HuH-7 (cell line): ENCODE measurements around the gene DCLRE1A.
A peak's percentile ranks its signal among the peaks of the same experiment; 100 is the strongest.
"Not testable (repeated sequence)": the region's sequence is repeated elsewhere in the genome, so short reads cannot be mapped to it uniquely, and the experiment has no call there.

ENCODE experiments used
- DNase-seq: peaks from one replicate; pipeline ENCODE4 v3.0.0; 2011; ENCODE audit warnings: low spot score

Gene DCLRE1A

DNA sequence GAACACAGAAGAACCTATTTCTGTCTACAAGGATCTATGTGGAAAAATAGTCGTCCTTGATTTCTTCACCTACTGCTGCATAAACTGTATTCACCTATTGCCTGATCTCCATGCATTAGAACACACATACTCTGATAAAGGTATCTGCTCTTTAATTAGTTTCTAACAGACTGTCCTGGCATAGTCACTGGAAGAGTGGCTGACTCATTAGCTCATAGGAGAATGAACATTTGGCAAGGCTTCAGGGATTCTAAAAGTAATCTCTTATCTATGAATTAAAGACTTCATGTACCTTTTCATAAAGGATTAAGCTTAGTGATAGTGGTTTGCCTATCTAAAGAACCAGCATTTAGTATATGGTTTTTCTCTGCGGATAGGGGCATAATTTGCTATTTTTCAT, 4.7 kb upstream of the DCLRE1A start:
- no peak for DNase-seq

DNA sequence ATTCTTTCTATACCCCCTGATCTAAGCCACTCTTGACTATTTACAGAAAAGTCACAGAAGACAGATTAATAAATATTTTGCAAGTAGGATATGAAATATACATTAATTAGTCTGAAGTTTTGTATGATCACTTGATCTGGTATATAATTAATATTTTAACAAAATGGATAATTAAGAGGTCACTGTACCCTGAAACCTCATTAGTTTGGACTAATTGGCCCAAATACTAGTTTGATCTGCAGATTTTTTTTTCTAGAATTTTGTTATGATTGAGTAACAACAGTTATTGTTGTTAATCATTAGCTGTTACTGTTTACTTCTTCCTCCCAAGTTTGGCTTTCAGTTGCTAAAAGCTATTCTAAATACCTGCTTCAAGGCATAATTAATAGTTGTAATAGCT, 3.3 kb upstream of the DCLRE1A start:
- DNase-seq, result no peak

DNA sequence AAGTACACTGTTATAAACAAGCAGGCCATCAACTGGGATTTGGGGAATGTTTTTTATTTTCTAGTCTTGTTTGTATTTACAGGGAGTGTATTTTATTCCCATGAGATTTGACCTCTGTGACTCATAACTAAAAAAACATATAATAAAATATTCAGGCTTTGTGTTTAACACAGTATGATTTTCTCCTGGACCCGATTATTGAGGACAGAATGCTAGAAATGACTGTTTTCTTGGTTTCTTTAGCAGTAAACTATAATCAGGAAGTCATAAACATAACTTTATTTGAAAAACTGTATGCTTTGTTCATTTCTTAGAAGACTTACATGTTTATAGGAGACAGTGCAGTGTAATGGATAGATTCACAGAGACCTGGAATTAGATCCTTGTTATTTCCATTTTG, 2.7 kb upstream of the DCLRE1A start:
- no peak for DNase-seq

DNA sequence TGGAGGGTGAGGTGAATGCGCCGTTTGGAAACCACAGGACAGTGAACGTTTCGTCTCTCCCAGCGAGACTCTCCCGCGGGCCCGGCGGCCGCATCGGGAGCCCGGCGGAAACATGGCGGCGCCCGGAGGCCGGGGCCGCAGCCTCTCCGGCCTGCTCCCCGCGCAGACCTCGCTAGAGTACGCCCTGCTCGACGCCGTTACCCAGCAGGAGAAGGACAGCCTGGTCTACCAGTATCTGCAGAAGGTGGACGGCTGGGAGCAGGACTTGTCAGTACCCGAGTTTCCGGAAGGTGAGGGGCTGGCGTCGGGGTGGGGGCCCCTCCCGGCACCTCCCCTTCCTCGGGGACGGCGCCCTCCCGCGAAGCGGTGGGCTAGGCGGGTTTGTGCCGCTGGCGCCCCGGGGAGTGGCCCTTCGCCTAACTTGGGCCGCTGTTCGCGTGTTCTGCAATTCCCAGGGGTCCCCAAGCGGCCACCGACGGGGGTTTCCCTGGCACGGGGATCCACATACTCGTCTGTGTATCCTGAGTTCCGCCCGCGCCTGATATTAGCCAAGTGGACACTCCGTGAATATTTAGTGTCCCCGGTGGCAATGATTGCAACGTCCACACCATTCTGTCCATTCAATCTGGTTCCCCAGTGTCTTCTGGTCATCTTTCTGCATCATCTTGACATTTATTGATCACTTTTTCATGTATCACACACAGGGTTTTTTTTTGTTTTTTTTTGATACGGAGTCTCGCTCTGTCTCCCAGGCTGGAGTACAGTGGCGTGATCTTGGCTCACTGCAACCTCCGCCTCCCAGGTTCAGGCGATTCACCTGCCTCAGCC, 1.1 kb upstream of the DCLRE1A start:
- peak; percentile 56 for DNase-seq

DNA sequence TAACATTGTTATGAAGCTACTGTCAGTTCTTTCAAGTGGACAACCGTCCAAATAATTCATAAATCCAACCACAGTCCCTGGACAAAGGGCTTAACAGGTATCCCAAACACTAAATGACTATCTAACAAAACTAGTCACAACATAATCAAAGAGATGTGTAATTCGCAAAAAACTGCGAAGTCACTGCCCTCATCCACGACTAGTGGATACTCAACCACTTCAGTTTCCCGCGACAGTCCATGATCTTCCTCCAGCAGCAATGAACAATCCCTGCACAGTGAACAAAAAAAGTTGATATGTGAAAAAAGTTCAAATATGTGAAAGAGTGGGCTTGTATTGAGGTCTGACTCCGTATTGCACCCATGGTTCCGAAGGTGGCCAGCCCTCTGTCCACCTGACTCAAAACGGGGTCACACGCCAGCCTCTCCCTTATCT, 287 bp downstream of the DCLRE1A start:
- no peak for DNase-seq

DNA sequence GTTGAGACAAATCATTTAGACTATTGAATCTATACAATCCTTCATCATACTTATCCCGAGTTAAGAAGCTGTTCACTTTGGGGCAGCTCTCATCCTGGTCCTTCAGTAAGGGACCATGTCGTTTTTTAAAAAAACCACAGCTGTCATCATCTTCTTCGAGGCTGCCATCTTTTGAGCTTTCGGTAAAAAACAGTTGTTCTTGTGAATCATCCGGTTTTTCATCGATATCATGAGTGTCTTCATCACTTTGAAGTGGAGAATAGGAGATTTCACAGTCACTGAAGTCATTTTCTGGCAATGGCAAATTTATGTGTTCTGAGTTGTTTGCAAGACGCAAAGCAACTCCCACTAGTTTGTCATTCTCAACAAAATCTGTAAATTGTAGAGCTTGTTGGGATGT, 3.9 kb downstream of the DCLRE1A start:
- no peak for DNase-seq

DNA sequence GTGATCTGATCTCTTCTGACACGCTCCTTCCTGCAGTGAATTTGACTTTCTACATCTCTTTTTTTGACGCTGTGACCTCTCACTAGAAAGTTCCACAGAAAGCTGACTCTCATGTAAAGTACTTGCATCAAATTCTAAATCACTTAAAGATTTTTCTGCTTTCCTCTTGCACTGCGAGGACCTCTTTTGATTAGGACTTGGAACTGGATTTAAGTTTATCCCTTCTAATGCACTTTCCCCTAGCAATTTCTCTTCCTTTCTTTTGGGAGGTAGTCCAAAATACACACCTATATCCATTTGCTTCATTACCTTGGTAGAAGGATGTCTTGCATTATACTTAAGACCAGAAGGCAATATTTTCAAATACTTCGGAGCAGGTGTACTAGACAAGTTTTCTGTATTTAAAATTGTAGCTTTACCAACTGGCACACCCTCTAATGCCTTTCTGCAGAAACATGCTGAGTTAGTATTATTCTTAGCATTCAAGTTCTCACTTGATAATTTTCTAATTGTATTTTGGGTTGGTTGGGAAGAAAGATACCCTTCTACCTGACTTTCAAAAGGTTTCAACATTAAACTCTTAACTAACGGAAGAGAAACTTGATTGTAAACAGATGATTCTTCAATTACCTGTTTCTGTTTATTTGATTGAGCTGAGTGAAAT, 4.6 kb downstream of the DCLRE1A start:
- no peak for DNase-seq

DNA sequence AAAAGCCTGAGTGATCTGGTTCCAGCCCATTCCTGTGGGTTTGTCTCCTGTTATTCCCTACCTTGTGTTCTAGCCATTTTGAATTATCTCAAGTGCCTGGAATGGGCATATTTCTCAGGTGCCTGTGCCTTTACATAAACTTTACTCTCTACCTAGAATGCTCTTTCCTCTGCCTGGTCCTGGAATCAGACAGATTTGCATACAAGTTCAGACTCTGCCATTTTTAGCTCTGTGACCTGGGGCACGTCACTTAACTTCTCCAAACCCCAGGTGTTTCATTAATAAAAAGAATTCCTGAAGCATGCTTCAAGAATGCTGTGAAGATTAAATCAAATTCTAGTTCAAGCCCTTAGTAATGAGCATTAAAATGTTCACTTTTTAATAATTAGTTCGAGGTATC, 7.8 kb downstream of the DCLRE1A start:
- DNase-seq, result no peak

DNA sequence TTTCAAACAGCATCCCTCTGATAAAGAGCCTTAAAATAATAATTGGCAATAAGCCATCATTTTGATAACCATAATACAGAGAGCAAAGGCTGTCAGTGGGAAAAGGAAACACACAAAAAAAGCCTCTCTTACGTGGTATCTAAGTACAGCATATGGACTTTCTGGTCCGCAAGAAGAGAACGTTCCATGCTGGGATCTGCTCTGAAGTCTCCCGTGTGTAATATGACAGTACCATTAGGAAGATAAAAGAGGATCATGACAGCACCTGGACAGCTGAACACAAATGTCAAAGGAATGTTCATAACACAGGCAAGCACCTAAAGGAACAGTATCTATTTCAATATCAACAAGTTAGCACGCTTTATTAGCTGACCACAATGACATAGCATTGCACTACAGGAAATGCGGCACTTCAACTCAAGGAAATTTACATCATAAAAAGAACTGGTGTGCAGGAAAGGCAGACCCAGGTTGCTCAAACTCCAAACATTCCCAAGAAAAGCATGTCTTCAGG, 9.9 kb downstream of the DCLRE1A start:
- no peak for DNase-seq

DNA sequence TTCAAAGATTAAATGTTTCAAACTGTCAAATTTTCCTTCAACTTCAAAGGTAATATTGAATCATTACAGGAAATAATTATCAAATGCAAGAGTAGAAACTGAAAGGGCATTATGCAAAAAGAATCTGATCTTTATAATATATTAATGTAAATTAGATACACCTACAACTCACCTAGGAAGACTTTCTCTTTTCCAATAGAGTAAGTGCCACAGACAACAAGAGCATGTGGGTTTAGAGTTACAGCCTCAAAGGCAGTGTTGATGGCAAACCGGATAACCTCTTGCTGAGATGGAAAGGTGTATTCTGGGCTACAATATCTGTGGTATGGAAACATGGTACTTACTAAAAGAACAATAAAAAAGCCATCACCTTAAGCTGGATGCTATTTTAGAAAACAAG, 11.7 kb downstream of the DCLRE1A start:
- no peak for DNase-seq

DNA sequence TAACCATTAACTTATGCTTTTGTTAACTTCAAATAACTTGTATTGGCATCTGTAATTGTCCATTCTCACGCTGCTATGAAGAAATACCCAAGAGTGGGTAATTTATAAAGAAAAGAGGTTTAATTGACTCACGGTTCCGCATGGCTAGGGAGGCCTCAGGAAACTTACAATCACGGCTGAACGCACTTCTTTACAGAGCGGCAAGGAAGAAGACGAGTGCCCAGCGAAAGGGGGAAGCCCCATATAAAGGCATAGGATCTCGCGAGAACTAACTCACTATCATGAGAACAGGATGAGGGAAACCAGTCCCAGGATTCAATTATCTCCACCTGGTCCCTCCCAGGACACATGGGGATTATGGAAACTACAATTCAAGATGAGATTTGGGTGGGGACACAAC, 25.3 kb downstream of the DCLRE1A start:
- not testable (repeated sequence) for DNase-seq

DNA sequence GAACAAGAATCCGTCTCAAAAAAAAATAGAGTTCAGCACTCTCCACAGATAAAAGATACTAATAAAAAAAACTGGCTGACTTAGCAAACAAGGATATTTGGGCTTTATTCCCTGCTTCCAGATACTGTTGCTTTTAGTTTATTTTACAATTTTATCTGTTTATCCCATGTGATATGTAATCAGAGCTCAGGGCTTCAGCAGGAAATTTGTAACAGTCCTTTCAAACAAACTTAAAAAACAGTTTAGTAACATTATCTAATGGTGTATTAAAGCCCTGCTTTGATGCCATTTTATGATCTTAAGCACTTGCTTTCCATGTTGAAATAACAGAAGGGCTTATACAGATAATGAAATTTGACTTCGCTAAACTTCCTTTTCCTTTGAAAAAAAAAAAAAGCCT, 28.1 kb downstream of the DCLRE1A start:
- no peak for DNase-seq

DNA sequence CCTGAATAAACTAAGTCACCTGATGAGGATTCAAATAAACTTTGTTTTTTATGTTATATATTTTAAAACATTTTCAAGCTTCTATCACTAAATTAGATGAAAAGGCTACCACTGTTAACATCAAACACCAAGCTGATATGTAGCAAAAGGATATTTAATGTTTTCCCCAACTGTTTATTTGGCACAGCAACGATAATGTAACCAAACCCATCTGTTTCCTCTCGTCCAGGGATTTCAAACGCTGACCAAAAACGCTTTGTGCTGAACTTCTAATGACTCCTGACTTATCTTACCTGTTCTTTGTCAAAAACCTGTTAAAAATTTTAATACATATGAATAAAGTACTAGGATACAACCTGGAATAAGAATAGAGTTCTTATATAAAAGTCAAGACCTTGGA, 30.5 kb downstream of the DCLRE1A start:
- no peak for DNase-seq

DNA sequence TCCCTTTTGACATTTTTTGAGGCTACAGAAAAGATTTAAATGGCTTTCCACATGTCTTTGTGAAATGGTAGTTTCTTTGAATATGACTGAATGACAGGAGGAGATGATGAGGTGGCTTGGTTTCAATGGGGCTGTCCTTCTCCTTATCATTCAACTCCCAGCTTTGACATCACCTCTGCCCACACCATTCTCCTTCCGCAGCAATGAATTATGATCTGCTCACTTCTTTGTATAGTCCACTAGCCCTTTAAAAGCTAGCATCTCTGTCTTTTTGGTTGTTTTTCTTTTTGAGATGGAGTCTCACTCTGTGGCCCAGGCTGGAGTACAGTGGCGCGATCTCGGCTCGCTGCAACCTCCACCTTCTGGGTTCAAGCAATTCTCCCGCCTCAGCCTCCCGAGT, 31.7 kb downstream of the DCLRE1A start:
- DNase-seq, result no peak

DNA sequence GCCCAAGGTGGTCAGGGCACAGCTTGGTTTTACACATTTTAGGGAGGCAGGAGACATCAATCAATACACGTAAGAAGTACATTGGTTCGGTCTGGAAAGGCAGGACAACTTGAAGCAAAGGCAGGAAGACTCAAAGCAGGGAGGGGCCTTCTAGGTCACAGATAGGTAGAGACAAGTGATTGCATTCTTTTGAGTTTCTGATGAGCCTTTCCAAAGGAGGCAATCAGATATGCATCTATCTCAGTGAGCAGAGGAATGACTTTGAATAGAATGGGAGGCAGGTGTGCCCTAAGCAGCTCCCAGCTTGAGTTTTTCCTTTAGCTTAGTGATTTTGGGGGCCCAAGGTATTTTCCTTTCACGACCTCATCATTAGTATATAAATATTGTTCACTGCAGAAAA, 32.6 kb downstream of the DCLRE1A start:
- DNase-seq, result not testable (repeated sequence)

DNA sequence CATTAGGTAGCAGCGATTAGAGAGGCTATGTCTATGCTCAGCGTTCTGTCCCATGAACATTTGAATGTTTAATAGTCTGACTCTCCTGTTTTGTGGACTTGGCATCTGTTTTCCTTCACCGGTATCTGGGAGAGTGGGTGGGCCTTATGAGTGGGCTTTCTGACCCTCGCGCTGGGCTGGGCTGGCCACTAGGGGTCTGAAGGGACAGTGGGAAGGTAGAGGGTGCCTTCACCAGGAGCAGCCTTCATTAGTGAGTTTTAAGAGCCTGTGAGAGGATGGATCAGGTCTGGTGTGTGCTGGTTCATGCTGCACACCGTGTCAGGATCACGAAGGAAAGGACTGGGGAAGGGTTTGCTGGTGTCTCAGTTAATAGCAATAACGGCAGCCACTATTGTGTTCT, 33.4 kb downstream of the DCLRE1A start:
- peak; percentile 23 for DNase-seq

DNA sequence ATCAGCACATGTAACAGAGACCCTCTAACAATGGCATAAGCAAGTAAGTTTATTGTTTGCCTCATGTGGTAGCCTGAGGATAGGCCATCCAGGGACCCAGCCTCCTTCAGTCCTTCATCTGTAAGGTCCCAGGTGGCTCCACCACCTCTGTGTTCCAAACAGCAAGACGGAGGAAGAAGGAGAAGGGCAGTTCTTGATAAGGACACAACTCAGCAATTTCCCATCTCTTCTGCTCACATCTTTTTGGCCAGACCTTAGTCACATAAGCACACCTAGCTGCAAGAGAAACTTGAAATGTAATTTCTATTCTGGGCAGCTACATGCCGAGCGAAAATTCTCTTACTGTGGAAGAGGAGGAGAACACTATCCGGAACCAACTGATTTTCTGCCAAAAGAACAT, 33.9 kb downstream of the DCLRE1A start:
- DNase-seq, result no peak

DNA sequence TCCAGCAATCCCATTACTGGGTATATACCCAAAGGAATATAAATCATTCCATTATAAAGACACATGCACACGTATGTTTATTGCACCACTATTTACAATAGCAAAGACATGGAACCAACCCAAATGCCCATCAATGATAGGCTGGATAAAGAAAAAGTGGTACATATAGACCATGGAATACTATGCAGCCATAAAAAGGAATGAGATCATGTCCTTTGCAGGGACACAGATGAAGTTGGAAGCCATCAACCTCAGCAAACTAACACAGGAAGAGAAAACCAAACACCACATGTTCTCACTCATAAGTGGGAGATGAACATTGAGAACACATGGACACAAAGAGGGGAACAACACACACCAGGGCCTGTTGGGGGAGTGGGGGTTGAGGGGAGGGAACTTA, 39.2 kb downstream of the DCLRE1A start:
- not testable (repeated sequence) for DNase-seq

DNA sequence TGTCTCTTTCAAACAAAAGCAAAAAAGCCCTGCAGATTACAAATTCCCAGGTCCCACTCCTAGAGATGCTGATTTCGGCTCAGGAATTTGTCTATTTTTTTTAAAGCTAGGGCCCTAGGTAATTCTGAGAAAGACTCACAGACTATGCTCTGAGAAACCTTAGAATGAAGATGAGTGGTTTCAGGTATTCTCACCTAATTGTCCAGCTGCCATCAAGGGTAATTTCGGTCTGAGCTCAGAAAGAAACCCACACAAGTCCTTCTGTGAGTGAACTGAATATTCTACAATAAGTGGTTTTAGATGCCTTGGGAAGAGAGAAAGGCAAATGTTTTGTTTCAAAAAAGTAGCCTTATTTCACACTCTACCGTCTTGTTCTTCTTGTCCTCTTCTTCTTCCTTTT, 45.7 kb downstream of the DCLRE1A start:
- DNase-seq, result no peak

DNA sequence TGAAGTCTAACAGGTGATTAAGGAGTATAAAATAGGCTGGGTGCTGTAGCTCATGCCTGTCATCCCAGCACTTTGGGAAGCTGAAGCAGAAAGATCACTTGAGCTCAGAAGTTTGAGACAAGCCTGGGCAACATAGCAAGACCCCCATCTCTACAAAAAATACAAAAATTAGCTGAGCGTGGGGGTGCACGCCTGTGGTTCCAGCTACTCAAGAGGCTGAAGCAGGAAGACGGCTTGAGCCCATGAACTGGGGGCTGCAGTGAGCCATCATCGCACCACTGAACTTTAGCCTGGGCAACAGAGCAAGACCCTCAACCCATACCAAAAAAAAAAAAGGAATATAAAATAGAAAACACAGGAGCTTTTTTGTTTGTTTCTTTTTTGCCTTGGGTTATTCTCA, 47.4 kb downstream of the DCLRE1A start:
- DNase-seq, result no peak

DNA sequence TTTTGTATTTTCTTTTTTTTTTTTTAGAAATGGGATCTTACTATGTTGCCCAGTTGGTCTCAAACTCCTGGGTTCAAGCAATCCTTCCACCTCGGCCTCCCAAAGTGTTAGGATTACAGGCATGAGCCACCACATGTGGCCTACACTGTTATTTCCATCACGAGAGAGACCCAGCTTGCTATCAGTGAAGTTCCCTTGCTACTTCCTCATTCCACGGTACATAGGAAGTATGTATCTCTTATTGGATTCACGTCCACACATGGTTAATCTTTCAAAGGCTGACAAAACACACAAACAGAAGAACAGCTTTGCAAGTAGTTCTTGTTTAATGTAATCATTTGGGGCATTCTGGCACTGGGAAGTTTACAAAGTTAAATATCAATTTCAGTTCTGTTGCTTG, 50.9 kb downstream of the DCLRE1A start:
- DNase-seq, result no peak

DNA sequence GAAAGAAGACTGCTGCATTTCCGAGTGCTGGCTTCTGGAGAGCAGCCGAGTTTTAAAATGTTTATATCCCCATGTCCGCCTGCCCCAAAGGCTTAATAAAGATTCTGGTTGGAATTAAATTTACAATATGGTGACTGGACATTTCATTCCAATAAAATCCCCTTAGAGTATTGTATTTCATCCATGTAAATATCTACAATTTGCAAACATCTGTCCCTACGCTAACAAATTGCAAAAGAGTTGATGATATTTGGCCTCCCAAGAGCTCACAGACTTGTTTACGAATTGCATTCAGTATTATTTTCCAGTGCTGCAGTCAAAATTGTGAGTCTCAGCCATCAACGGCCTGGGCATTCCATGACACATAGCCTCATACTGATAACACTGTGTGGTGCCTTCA, 52.3 kb downstream of the DCLRE1A start:
- DNase-seq, result no peak

DNA sequence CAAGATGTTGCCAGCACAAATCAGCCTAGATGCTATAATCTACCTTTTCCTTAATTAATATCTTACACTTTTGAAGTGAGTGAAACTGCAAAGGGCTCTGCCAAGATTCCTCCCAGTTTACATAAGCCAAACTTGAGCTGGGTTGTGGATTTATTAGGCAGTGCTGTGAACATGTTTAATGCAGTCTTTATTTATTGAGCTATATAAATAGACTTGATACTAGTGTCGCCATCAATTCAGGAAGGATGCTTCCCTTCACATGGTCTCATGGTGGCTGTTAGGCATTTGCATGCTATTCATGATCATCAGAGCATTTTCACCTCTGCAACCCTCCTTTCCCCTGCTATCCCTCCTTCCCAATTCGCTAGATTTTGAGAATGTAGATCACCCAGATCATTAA, 62.2 kb downstream of the DCLRE1A start:
- DNase-seq, result no peak
